WTC11 (cell line): ENCODE measurements around the gene GRAMD1A. TPM values are rescaled to one million over a fixed set of nuclear protein-coding genes. Genes with fewer than 3 reads are reported as not detected.

Experiments used
- ATAC-seq: fragments of 200-7000 bp; cut with Tn5 transposase; 2 replicates; pipeline ENCODE4 v1.10.0; 2021; ENCODE audit warnings: mild to moderate bottlenecking, moderate library complexity
- CTCF ChIA-PET: fragments of 300-600 bp; sonication (Branson Sonifier 250); formaldehyde crosslinking; loops from one replicate; lab custom pipeline; 2021; ENCODE audit warnings: antibody characterized with exemption; lab: Charles Lee
- POLR2A ChIA-PET: fragments of 350-600 bp; sonication (Branson Sonifier 250); formaldehyde crosslinking; loops from one replicate; lab custom pipeline; 2021; ENCODE audit warnings: antibody characterized with exemption; lab: Charles Lee
- DNase-seq: peaks from one replicate; pipeline ENCODE4 v3.0.0; 2021; ENCODE audit warnings: low spot score
- H3K27ac Mint-ChIP-seq: 2 replicates; pipeline ENCODE4 v1.8.0; 2021; ENCODE audit warnings: mixed read lengths
- H3K27me3 Mint-ChIP-seq: 2 replicates; pipeline ENCODE4 v1.8.0; 2021; ENCODE audit warnings: low read depth, mild to moderate bottlenecking, moderate library complexity, mixed read lengths
- H3K36me3 Mint-ChIP-seq: 2 replicates; pipeline ENCODE4 v1.8.0; 2021; ENCODE audit warnings: mixed read lengths
- H3K4me1 Mint-ChIP-seq: 2 replicates; pipeline ENCODE4 v1.8.0; 2022; ENCODE audit warnings: mixed read lengths
- H3K4me3 Mint-ChIP-seq: 2 replicates; pipeline ENCODE4 v1.8.0; 2021; ENCODE audit warnings: mild to moderate bottlenecking, moderate library complexity, mixed read lengths
- H3K9me3 Mint-ChIP-seq: 2 replicates; pipeline ENCODE4 v1.8.0; 2021; ENCODE audit warnings: mixed read lengths
- ATF2 ChIP-seq: sonication (generic); formaldehyde crosslinking; IDR thresholded peaks from 2 replicates; pipeline ENCODE4 v1.8.1; 2022; ENCODE audit warnings: low read depth, missing genetic modification reagents, borderline replicate concordance
- CBFB ChIP-seq: sonication (generic); formaldehyde crosslinking; IDR thresholded peaks from 2 replicates; pipeline ENCODE4 v1.8.1; 2022; ENCODE audit warnings: mild to moderate bottlenecking, low read depth, missing genetic modification reagents
- CDX4 ChIP-seq: fragments of 250-450 bp; sonication (Bioruptor Pico); IDR thresholded peaks from 2 replicates; pipeline ENCODE4 v1.9.0; 2021; ENCODE audit warnings: moderate library complexity, mild to moderate bottlenecking, inconsistent platforms, borderline replicate concordance
- CREB1 ChIP-seq: sonication (generic); formaldehyde crosslinking; IDR thresholded peaks from 2 replicates; pipeline ENCODE4 v1.8.0; 2023; ENCODE audit warnings: mild to moderate bottlenecking, missing genetic modification reagents
- ETV6 ChIP-seq: sonication (generic); formaldehyde crosslinking; IDR thresholded peaks from 2 replicates; pipeline ENCODE4 v1.8.1; 2022; ENCODE audit warnings: mild to moderate bottlenecking, missing genetic modification reagents
- GABPB1 ChIP-seq: sonication (generic); formaldehyde crosslinking; IDR thresholded peaks from 2 replicates; pipeline ENCODE4 v1.8.1; 2023; ENCODE audit warnings: mild to moderate bottlenecking, missing genetic modification reagents
- IRF1 ChIP-seq: sonication (generic); formaldehyde crosslinking; IDR thresholded peaks from 2 replicates; pipeline ENCODE4 v1.8.0; 2023; ENCODE audit warnings: missing genetic modification reagents
- JAZF1 ChIP-seq: fragments of 250-450 bp; sonication (Bioruptor Pico); IDR thresholded peaks from 2 replicates; pipeline ENCODE4 v1.9.0; 2021; ENCODE audit warnings: moderate library complexity, mild to moderate bottlenecking, inconsistent platforms
- KAT7 ChIP-seq: sonication (generic); formaldehyde crosslinking; IDR thresholded peaks from 2 replicates; pipeline ENCODE4 v1.8.1; 2023; ENCODE audit warnings: missing genetic modification reagents, mild to moderate bottlenecking, borderline replicate concordance
- MXD4 ChIP-seq: fragments of 250-450 bp; sonication (Bioruptor Pico); IDR thresholded peaks from 2 replicates; pipeline ENCODE4 v1.8.0; 2021; ENCODE audit warnings: mild to moderate bottlenecking, moderate library complexity, borderline replicate concordance
- MYBL2 ChIP-seq: sonication (generic); formaldehyde crosslinking; IDR thresholded peaks from 2 replicates; pipeline ENCODE4 v1.8.1; 2023; ENCODE audit warnings: mild to moderate bottlenecking, moderate library complexity, missing genetic modification reagents
- NFATC4 ChIP-seq: fragments of 250-450 bp; sonication (Bioruptor Pico); IDR thresholded peaks from 2 replicates; pipeline ENCODE4 v1.9.0; 2021; ENCODE audit warnings: mild to moderate bottlenecking
- STAT6 ChIP-seq: sonication (generic); formaldehyde crosslinking; conservative IDR thresholded peaks from 2 replicates; pipeline ENCODE4 v1.8.1; 2023; ENCODE audit warnings: mild to moderate bottlenecking, low read depth, missing genetic modification reagents, moderate library complexity
- TCF7 ChIP-seq: sonication (generic); formaldehyde crosslinking; IDR thresholded peaks from 2 replicates; pipeline ENCODE4 v1.8.0; 2022; ENCODE audit warnings: mild to moderate bottlenecking, low read depth, missing genetic modification reagents, moderate library complexity
- TP53 ChIP-seq: sonication (generic); formaldehyde crosslinking; IDR thresholded peaks from 2 replicates; pipeline ENCODE4 v1.8.1; 2023; ENCODE audit warnings: mild to moderate bottlenecking, missing genetic modification reagents
- ZNF219 ChIP-seq: sonication (generic); formaldehyde crosslinking; IDR thresholded peaks from 2 replicates; pipeline ENCODE4 v1.8.0; 2023; ENCODE audit warnings: missing genetic modification reagents, mild to moderate bottlenecking, borderline replicate concordance
- ZNF425 ChIP-seq: fragments of 250-450 bp; sonication (Bioruptor Pico); conservative IDR thresholded peaks from 2 replicates; pipeline ENCODE4 v1.9.0; 2021; ENCODE audit warnings: mild to moderate bottlenecking
- ZNF671 ChIP-seq: fragments of 250-450 bp; sonication (Bioruptor Pico); IDR thresholded peaks from 2 replicates; pipeline ENCODE4 v1.8.0; 2021; ENCODE audit warnings: mild to moderate bottlenecking
- total RNA-seq: library from RNA; stranded (reverse); gene quantifications from 3 replicates; pipeline ENCODE4 v1.2.3, GENCODE V29; 2021

Gene GRAMD1A
- total RNA-seq, 1 experiment from 2014 or later = 389 TPM

- ChIA-PET POLR2A (no interaction called here), CTCF (no interaction called here)
- Mint-ChIP-seq H3K27ac (no peak overlapping the region), H3K9me3 (0 out of 2 replicates have a peak, but pooled peaks cover 3% of the 10 kb centered on the region), H3K4me1 (peaks cover 18% of the 10 kb centered on the region), H3K4me3 (no peak overlapping the region), H3K36me3 (no peaks in the 10 kb centered on the region; the same call in 1 of the 2 replicates), H3K27me3 (peaks cover 8% of the 10 kb centered on the region)
- ATAC-seq (no peak), DNase-seq (no peak)
- TF ChIP-seq ZNF425 (CRISPR knock-in tag) = no peak
- TF ChIP-seq GABPB1 (CRISPR knock-in tag) = no peak
- TF ChIP-seq ZNF219 (CRISPR knock-in tag) = no peak
- TF ChIP-seq CBFB (CRISPR knock-in tag) = no peak
- no peak for TF ChIP-seq JAZF1 (CRISPR knock-in tag)
- no peak for TF ChIP-seq CREB1
- no peak for TF ChIP-seq IRF1 (CRISPR knock-in tag)
Measured at GRCh38 chr19:35073516-35073915, 73.4 kb downstream of the GRAMD1A start.

- TF ChIP-seq ETV6 (CRISPR knock-in tag) (no peak), CBFB (CRISPR knock-in tag) (no peak), NFATC4 (CRISPR knock-in tag) (no peak), ZNF671 (CRISPR knock-in tag) (no peak), STAT6 (CRISPR knock-in tag) (no peak), MYBL2 (CRISPR knock-in tag) (no peak), CDX4 (CRISPR knock-in tag) (no peak), TP53 (CRISPR knock-in tag) (no peak), MXD4 (CRISPR knock-in tag) (no peak), TCF7 (CRISPR knock-in tag) (no peak), KAT7 (no peak), ATF2 (no peak)
- H3K9me3 Mint-ChIP-seq = 0 out of 2 replicates have a peak, but pooled peaks cover 3% of the 10 kb centered on the region
- H3K36me3 Mint-ChIP-seq = no peaks in the 10 kb centered on the region; the same call in 1 of the 2 replicates
- no peak for ATAC-seq
- DNase-seq = no peak
- ChIA-PET CTCF (interaction anchor here (1.3 kb wide), 1 partner anchor 18 kb away, joined by 6 read pairs; no protein-coding TSS in a partner anchor), POLR2A (no interaction called here)
- H3K27me3 Mint-ChIP-seq = peaks cover 8% of the 10 kb centered on the region
- H3K4me3 Mint-ChIP-seq = no peak overlapping the region
- H3K4me1 Mint-ChIP-seq = peaks cover 14% of the 10 kb centered on the region
- H3K27ac Mint-ChIP-seq = no peak overlapping the region
Measured at GRCh38 chr19:35073941-35074340, 73.8 kb downstream of the GRAMD1A start.
